GM18498 (cell line): ENCODE results near the gene SUCLA2.

Source experiments
- ATAC-seq: cut with Tn5 transposase; IDR thresholded peaks from one replicate; pipeline ENCODE4 v1.9.1; 2021; ENCODE audit warnings: mild to moderate bottlenecking, moderate library complexity; ENCODE audit not compliant: unreplicated experiment

The SUCLA2 gene

DNA sequence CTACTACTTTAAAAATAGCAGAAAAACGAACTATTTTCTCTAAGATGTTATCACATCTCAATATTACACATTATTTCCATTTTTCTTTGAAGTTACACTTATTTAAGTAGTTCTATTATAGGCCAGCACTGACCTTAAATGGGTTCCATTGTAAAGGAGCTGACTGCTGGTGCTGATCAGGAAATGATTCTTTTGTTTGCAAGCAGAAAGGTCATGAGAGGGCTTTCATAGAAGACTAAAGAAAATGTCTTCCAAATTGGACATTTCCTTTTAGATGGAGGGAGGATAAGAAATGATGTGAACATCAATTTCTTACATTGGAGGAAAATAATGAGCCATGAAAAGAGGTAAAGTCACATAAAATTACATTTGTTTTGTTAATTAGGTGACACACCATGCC is 96.2 kb downstream of the SUCLA2 start:
- no peak for ATAC-seq

DNA sequence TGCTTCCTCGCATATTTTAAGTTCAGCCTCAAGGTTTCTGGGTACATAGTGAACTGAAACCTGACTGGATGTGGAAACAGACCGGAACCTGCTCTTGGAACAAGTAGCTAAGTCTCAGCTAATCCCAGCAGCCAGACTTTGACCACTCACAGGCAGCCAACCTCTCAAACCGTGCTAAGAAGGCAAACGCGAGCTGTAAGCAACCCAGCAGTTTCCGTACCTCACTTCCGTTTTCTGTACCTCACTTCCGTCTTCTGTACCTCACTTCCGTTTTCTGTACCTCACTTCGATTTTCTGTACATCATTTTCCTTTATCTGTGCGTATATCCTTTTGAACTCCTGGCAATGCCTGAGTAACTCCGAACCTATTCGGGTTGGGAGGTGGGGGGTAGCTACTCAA is 96.8 kb downstream of the SUCLA2 start:
- no peak for ATAC-seq

DNA sequence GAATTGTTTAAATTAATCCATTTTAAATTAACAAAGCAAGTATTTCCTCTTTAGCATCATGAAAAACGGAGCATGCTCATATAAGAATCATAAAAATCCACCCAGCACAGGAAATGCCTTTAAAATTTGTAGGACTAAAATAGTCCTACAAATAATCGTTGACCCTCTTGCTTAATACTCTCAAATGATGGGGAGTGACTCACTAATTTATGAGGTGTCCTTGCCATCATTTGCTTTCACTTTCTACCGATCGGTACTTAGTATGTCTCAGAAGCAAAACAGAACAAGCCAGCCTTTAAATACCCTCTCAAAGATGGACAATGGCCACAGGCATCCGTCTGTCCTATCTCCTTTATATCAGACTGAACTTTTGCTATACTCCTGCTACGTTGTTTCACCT is 97.2 kb downstream of the SUCLA2 start:
- ATAC-seq: no peak

DNA sequence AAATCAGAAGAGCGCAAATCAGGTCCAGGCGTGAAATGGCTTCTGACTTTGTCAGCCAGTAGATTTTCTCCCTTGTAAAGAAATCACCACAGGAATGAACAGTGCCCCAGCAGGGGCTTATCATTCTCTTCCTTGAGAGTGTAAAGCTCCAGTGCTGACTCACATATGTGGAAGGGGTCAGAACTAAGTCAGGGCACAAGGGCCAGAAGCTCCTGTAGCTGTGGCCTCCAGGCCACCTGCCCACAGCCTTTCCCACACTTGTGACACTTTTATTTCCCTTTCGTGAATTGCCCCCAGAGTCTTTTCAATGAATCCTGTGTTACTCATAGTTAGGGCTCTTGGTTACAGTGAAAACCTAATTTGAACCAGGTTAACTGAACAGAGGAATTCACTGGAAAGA is 99.6 kb downstream of the SUCLA2 start:
- no peak for ATAC-seq

DNA sequence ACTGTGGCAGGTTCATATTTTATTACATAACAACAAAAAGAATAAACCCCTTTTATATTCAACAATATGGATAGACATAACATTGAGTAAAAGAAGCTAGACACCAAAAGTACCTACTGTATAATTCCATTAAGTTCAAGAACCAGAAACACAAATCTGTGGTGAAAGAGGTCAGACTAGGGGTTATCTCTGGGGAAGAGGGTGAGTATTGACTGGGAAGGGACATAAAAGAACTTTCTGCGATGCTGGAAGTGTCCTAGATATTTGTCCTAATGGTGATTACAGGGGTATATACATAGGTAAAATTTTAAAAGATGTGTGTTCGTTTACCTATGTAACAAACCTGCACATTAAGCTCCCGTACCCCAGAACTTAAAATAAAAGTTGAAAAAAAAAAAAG is 103.0 kb downstream of the SUCLA2 start:
- no peak for ATAC-seq

DNA sequence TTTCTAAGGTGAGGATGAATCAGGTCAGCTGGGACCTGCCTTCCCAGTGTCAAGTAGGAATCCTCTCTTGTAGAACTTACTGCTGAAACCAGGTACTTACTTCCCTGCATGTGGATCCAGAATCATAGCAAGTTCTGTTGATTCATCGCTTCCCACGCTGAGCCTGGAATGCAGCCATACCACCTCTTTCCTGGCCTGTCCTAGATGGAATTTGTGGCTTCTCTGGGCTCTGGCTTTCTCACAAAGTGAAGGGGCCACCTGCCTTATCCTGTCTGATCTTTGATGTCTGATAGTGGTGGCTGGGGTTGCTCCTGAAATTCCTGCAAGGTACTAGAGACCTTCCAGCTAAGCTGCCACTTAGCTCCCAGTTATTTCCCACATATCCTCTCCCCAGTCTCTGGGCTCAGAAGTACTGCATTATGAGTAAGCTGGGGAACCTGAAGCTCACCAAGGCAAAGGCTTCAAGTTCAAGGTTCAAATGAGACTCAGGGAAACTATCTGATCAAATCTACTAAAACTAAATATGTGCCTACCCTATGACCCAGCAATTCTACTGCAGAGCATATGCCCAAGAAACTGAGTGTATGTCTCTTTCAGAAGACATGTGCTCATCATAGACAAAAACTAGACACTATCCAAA is 103.5 kb downstream of the SUCLA2 start:
- ATAC-seq: no peak

DNA sequence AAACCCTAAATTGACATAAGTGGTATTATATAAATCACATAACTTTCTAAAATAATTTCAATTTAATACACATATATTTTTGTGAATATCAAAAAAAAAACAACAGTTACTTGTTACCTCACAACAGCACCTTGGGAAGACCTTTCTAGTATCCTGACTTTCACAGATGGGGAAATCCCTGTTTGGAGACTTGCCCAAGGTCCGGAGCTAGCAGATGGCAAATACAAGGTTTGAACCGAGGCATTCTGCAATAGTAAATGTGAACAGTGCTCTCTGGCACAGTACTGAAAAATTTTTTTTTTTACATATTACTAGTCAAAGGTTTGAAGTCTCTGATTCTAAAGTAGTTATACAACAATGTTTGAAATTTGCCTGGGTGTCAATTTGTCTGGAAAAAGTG is 104.5 kb downstream of the SUCLA2 start:
- ATAC-seq: no peak

DNA sequence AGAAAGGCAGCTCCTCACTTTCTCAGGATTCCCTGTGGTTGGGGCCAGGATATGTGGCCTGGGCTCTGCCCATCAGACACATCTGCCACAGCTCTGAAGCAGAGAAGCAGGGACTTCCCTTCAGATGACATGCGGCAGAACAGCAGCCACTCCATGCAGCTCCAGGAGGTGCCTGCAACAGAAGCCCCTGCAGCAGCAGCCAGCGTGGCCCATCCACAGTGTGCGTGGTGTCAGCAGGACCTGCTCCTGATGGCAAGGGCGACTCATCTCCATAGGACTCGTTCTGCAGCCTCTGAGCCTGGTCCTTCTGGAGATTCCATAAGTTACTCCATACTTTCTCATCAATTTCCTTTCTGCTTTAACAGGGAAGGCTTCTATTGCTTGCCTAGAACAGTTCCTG is 105.0 kb downstream of the SUCLA2 start:
- ATAC-seq: no peak

DNA sequence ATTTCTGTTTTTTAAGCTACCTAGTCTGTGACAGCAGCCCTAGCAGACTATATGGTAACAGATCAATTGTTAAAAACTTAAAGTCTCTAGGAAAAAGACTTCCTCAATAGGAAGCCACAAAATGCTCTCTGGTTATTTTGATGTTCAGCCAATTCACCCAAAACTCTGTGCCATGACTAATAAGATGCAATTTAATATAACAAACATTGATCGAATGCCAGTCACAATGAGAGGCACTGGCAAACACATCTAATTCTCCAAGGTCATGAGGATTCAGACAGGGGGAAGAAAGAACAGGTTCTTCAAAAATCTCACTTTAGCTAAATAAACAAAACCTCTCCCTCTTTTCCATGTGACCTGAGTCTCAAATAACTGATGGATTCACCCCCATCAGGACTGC is 107.5 kb downstream of the SUCLA2 start:
- no peak for ATAC-seq
